Hepatocyte (in vitro differentiated cells): ENCODE measurements around the gene TACR2. TPM values are rescaled to one million over a fixed set of nuclear protein-coding genes. Genes with fewer than 3 reads are reported as not detected.

ENCODE experiments used
- DNase-seq: peaks from one replicate; pipeline ENCODE4 v3.0.0-alpha.2; 2016; ENCODE audit warnings: low spot score
- H2AFZ ChIP-seq: fragments of 200-600 bp; sonication (generic); 2 replicates; pipeline ENCODE4 v1.6.0; 2016; ENCODE audit warnings: antibody characterized with exemption, mild to moderate bottlenecking
- H3K27ac ChIP-seq: fragments of 200-600 bp; sonication (generic); 2 replicates; pipeline ENCODE4 v1.5.1; 2016; ENCODE audit warnings: mild to moderate bottlenecking
- H3K27me3 ChIP-seq: fragments of 200-600 bp; sonication (generic); 2 replicates; pipeline ENCODE4 v1.6.1; 2016
- H3K36me3 ChIP-seq: fragments of 200-600 bp; sonication (generic); replicated peaks from 2 replicates; pipeline ENCODE4 v1.5.1; 2016; ENCODE audit warnings: low read depth; ENCODE audit not compliant: insufficient read depth
- H3K4me1 ChIP-seq: fragments of 200-600 bp; sonication (generic); 2 replicates; pipeline ENCODE4 v1.5.1; 2016; ENCODE audit warnings: mild to moderate bottlenecking, moderate library complexity; ENCODE audit not compliant: insufficient read depth
- H3K4me2 ChIP-seq: fragments of 200-600 bp; sonication (generic); 2 replicates; pipeline ENCODE4 v1.6.0; 2016
- H3K4me3 ChIP-seq: fragments of 200-600 bp; sonication (generic); 2 replicates; pipeline ENCODE4 v1.5.1; 2016; ENCODE audit warnings: mild to moderate bottlenecking
- H3K79me2 ChIP-seq: fragments of 200-600 bp; sonication (generic); 2 replicates; pipeline ENCODE4 v1.6.0; 2017; ENCODE audit warnings: mild to moderate bottlenecking
- H3K9me2 ChIP-seq: fragments of 200-600 bp; sonication (generic); replicated peaks from 2 replicates; pipeline ENCODE4 v1.6.0; 2017; ENCODE audit warnings: mild to moderate bottlenecking; ENCODE audit not compliant: insufficient read depth
- H3K9me3 ChIP-seq: fragments of 200-600 bp; sonication (generic); 2 replicates; pipeline ENCODE4 v1.5.1; 2016; ENCODE audit warnings: low read depth, mild to moderate bottlenecking
- H4K20me1 ChIP-seq: fragments of 200-600 bp; sonication (generic); 2 replicates; pipeline ENCODE4 v1.6.0; 2016; ENCODE audit warnings: mild to moderate bottlenecking; ENCODE audit not compliant: insufficient read depth, poor library complexity, severe bottlenecking
- CTCF ChIP-seq: fragments of 200-600 bp; sonication (generic); IDR thresholded peaks from 2 replicates; pipeline ENCODE4 v1.5.1; 2016; ENCODE audit warnings: antibody characterized with exemption, mild to moderate bottlenecking; ENCODE audit not compliant: poor library complexity
- EZH2 ChIP-seq: fragments of 200-600 bp; sonication (generic); IDR thresholded peaks from 2 replicates; pipeline ENCODE4 v1.6.1; 2016; ENCODE audit warnings: antibody characterized with exemption, mild to moderate bottlenecking, borderline replicate concordance
- EZH2phosphoT487 ChIP-seq: fragments of 200-600 bp; sonication (generic); IDR thresholded peaks from one replicate; pipeline ENCODE4 v1.6.1; 2018; ENCODE audit warnings: antibody characterized with exemption, mild to moderate bottlenecking, low read depth, moderate library complexity; ENCODE audit not compliant: unreplicated experiment, severe bottlenecking
- WGBS: methylation state at CpG from one replicate; pipeline ENCODE4 v1.1.6; 2016; ENCODE audit warnings: low lambda C conversion rate; ENCODE audit errors: missing lambda C conversion rate; 5-methylcytosine and 5-hydroxymethylcytosine counted together
- polyA plus RNA-seq: library from polyadenylated mRNA; unstranded; fragments of >200 nt; fragmentation: Nextera tagmentation; extraction: Ambion mirVana; gene quantifications from 2 replicates; pipeline ENCODE4 v1.2.1, GENCODE V29; 2016
- total RNA-seq: library from RNA; depleted of rRNA; stranded (reverse); fragments of >200 nt; gene quantifications from 2 replicates; pipeline ENCODE4 v1.2.3, GENCODE V29; 2014

Gene TACR2
- total and polyA plus RNA-seq, 2 experiments from 2014 or later: 0.07 TPM; not detected in 1

GRCh38 chr10:69403519-69403918, 13.2 kb downstream of the TACR2 start:
- Histone ChIP-seq H3K9me2 (no peaks in the 10 kb centered on the region), H4K20me1 (no peaks in the 10 kb centered on the region), H3K27ac (no peak overlapping the region), H3K36me3 (no peaks in the 10 kb centered on the region), H3K9me3 (no peaks in the 10 kb centered on the region), H3K27me3 (no peaks in the 10 kb centered on the region), H2AFZ (no peak overlapping the region), H3K4me2 (no peak overlapping the region), H3K4me3 (no peak overlapping the region), H3K79me2 (no peaks in the 10 kb centered on the region), H3K4me1 (peaks cover 4% of the 10 kb centered on the region)
- TF ChIP-seq CTCF: no peak
- no peak for TF ChIP-seq EZH2phosphoT487
- no peak for TF ChIP-seq EZH2
- WGBS: 60% methylated on average over 3 of the region's 3 CpGs
- DNase-seq: no peak

GRCh38 chr10:69403066-69403465, 13.7 kb downstream of the TACR2 start:
- WGBS: 91% methylated on average over 1 of the region's 1 CpG
- H2AFZ ChIP-seq: no peak overlapping the region
- no peaks in the 10 kb centered on the region for H3K27me3 ChIP-seq
- H3K9me2 ChIP-seq: no peaks in the 10 kb centered on the region
- no peak for DNase-seq
- H3K79me2 ChIP-seq: no peaks in the 10 kb centered on the region
- H3K27ac ChIP-seq: no peak overlapping the region
- H4K20me1 ChIP-seq: no peaks in the 10 kb centered on the region
- H3K4me2 ChIP-seq: no peak overlapping the region
- H3K9me3 ChIP-seq: no peaks in the 10 kb centered on the region
- TF ChIP-seq EZH2phosphoT487: no peak
- TF ChIP-seq EZH2: no peak
- no peak for TF ChIP-seq CTCF
- H3K36me3 ChIP-seq: no peaks in the 10 kb centered on the region
- H3K4me1 ChIP-seq: peaks cover 2% of the 10 kb centered on the region
- no peak overlapping the region for H3K4me3 ChIP-seq

DNA sequence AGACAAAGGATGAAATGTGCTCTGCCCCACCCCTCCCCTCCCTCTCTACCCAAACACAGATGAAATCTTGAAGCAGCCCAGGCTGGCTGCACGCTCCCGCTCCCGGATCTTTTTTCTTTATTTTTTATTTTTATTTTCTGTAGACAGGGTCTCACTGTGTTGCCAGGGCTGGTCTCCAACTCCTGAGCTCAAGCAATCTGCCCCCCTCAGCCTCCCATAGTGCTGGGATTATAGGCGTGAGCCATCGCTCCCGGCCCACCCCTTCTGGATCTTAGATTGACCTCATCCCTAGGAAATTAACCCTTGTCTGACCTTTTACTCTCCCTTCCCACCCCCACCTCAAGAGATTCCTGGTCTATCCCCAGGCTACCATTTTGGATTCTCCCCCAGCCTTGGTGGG, 14.3 kb downstream of the TACR2 start:
- 81% methylated on average over 6 of the region's 6 CpGs for WGBS
- no peak for TF ChIP-seq EZH2phosphoT487
- TF ChIP-seq EZH2: no peak
- no peak for TF ChIP-seq CTCF
- Histone ChIP-seq H3K27me3 (no peaks in the 10 kb centered on the region), H3K4me1 (no peaks in the 10 kb centered on the region), H3K79me2 (no peaks in the 10 kb centered on the region), H2AFZ (no peak overlapping the region), H3K36me3 (no peaks in the 10 kb centered on the region), H3K9me2 (no peaks in the 10 kb centered on the region), H4K20me1 (no peaks in the 10 kb centered on the region), H3K9me3 (no peaks in the 10 kb centered on the region), H3K27ac (no peak overlapping the region), H3K4me2 (no peak overlapping the region), H3K4me3 (no peak overlapping the region)
- DNase-seq: no peak

- Histone ChIP-seq H3K4me2 (no peak overlapping the region), H2AFZ (no peak overlapping the region), H3K79me2 (no peaks in the 10 kb centered on the region), H3K9me2 (no peaks in the 10 kb centered on the region), H4K20me1 (no peaks in the 10 kb centered on the region), H3K27me3 (no peaks in the 10 kb centered on the region), H3K4me1 (no peaks in the 10 kb centered on the region), H3K9me3 (no peaks in the 10 kb centered on the region), H3K36me3 (no peaks in the 10 kb centered on the region), H3K27ac (no peak overlapping the region), H3K4me3 (no peak overlapping the region)
- 96% methylated on average over 11 of the region's 11 CpGs for WGBS
- no peak for TF ChIP-seq EZH2
- TF ChIP-seq CTCF: no peak
- TF ChIP-seq EZH2phosphoT487: no peak
- DNase-seq: no peak
These were observed 15.3 kb downstream of the TACR2 start for GRCh38 chr10:69401416-69401815.
